GM12892 (cell line): ENCODE results near the gene BHLHE40.

Source experiments
- DNase-seq: peaks from one replicate; pipeline ENCODE4 v3.0.0; 2011; ENCODE audit not compliant: insufficient read length
- FAIRE-seq: peaks from 2 replicates; lab custom pipeline; 2011; peaks lifted over from hg19 to GRCh38; lab: Jason Lieb, UNC
- POLR2A ChIP-seq: IDR thresholded peaks from 2 replicates; pipeline ENCODE4 v1.6.1; 2011; ENCODE audit warnings: low read depth, low read length, control low read depth
- POLR2AphosphoS5 ChIP-seq: IDR thresholded peaks from 2 replicates; pipeline ENCODE4 v1.6.1; 2011; ENCODE audit warnings: low read depth, low read length, control low read depth
- TAF1 ChIP-seq: IDR thresholded peaks from 2 replicates; pipeline ENCODE4 v1.6.1; 2011; ENCODE audit warnings: low read depth, mild to moderate bottlenecking, control low read depth, low read length, borderline replicate concordance

Gene BHLHE40

DNA sequence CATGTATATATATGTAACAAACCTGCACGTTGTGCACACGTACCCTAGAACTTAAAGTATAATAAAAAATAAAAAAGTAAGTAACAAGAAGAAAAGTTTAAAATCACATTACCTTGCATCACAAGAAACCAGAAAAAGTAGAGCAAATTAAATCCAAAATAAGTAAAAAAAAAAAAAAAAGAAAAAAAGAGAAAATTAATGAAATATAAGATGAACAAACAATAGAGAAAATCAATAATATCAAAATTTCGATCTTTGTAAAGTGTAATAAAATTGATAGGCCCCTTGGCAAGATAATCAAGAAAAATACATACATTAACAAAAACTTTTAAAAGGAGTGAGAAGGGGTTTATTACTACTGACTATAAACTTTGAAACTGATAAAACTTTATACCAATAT, 7.4 kb upstream of the BHLHE40 start:
- no peak for FAIRE-seq
- no peak for DNase-seq
- TF ChIP-seq TAF1 (no peak), POLR2AphosphoS5 (no peak), POLR2A (no peak)

DNA sequence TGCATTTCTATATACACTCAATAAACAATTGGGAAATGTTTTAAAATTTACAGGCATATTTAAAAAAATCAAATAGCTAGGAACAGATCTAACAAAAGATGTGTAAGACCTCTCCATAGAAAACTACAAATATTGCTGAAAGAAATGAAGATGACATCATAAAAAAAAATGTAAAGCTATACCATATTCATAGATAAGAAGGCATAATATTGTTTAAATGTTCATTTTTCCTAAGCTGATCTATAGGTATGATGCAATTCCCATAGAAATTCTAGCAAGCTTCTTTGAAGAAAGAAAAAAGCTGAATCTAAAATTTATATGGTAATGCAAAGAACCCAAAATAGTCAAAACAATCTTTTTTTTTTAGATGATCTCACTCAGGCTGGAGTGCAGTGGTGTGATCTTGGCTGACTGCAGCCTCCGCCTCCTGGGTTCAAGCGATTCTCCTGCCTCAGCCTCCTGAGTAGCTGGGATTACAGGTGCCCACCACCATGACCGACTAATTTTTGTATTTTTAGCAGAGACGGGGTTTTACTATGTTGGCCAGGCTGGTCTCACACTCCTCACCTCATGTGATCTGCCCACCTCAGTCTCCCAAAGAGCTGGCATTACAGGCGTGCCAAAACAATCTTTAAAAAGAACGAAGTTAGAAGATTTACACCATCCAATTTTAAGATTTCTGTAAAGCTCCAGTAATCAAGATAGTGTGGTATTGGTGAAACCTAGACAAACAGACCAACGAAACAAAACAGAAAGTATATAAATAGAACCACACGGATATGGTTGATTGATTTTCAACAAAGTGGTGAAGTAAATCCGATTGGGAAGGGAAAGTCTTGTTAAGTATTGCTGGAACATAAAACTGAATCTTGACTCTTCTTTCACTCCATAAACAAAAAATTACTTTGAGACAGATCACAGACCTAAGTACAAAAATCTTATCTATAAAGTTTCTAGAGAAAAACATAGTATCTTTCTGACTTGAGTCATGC, 6.3 kb upstream of the BHLHE40 start:
- peak; percentile 9 for FAIRE-seq
- no peak for DNase-seq
- TF ChIP-seq POLR2AphosphoS5 (no peak), POLR2A (no peak), TAF1 (no peak)

DNA sequence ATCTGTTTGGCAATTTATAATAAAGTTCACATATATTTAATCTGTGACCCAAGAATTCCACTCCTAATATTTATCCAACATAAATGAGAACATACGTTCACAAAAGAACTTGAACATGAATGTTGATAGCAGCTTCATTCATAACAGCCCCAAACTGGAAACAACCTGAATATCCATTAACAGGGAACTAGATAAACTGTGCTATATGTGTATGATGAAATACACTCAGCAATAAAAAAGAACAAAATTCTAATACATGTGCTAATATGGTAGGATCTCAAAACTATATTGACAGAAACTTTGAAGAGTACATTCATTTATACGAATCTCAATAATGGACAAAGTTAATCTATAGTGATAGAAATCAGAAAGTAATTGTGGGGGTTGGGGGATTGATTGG, 5.1 kb upstream of the BHLHE40 start:
- FAIRE-seq, result no peak
- TF ChIP-seq POLR2A, result no peak
- no peak for TF ChIP-seq TAF1
- no peak for TF ChIP-seq POLR2AphosphoS5
- no peak for DNase-seq

DNA sequence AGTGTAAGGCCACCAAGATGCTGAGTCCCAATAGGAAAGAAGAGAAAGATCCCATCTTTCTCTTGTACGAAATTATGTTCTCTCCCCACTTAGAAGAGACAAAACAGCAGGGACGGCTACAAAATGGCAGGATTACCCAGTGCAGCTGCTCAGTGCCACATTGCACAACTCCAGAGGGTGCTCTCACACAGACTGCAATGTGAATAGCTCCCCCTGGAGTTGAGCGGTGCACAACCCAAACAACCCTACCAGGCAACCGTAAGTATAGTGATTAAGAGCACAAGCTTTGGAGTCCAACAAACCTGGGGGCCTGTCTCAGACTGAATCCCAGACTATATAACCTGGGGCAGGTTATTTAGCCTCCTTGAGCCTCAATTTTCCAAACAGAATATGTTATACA, 3.1 kb upstream of the BHLHE40 start:
- DNase-seq (no peak), FAIRE-seq (no peak)
- TF ChIP-seq POLR2A, result no peak
- no peak for TF ChIP-seq TAF1
- no peak for TF ChIP-seq POLR2AphosphoS5

DNA sequence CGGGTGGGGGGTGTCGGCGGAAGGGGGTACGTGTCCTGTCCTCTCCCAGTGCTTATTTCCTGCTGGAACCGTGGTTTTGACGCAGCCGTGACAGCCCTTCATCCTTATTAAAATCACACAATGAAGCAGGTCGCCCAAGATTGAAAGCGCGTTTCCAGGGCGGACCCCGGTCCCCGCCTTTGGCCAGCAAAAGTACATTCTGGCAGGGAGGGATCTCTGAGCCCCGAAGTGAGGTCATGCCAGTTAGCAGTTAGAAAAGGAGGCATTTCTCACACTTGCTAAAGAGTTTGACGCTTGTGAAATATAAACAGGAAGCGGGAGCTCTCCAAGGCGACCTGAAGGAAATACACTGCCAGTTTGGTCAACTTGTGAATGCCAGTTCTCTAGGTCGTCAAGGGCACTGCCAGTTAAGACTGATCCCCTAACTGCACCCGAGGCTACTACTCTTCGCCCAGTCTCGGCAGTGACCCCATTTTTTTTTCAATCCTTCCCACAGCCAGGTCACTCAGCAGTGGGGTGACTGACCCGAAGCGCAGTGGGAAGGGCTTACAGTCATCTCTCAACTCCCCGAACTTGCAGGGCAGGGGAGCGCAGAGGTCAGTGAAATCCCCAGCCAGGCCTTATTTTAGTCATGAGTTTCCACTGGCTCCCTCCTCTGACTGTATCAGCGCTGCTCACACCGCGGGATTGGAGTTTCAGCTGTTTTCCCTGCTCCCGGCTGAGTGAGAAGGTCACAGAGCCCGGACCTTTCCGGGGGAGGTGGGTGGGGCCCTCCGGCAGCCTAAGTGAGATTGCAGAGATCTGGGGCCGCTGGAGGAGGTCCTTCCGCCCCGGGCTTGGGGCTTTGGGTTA, 2.0 kb upstream of the BHLHE40 start:
- TF ChIP-seq POLR2AphosphoS5 (peak; percentile 72), POLR2A (peak; percentile 75), TAF1 (0 out of 2 replicates have a peak, but pooled peaks have one; percentile 24)
- no peak for DNase-seq
- FAIRE-seq, result peak; percentile 92

DNA sequence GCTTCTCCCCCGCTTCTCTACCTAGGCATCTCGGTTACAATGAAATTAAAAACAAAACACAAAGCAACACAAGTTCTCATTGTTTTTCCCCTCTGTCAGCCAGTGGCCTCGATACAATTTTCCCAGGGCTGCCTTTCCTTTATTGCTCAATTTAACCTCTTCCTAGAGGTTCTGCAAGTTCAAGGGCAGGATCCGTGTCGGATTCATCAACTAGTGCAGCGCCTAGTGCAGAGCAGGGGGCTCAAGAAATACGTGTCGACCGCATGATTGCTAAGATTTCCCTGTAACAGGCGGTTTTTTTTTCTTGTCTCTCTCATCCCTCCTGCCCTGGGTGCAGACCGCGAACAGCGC, 1.4 kb upstream of the BHLHE40 start:
- no peak; the same call in 1 of the 2 replicates for TF ChIP-seq POLR2AphosphoS5
- TF ChIP-seq POLR2A, result peak; percentile 20; the same call in 1 of the 2 replicates
- no peak for TF ChIP-seq TAF1
- no peak for DNase-seq
- FAIRE-seq, result no peak

DNA sequence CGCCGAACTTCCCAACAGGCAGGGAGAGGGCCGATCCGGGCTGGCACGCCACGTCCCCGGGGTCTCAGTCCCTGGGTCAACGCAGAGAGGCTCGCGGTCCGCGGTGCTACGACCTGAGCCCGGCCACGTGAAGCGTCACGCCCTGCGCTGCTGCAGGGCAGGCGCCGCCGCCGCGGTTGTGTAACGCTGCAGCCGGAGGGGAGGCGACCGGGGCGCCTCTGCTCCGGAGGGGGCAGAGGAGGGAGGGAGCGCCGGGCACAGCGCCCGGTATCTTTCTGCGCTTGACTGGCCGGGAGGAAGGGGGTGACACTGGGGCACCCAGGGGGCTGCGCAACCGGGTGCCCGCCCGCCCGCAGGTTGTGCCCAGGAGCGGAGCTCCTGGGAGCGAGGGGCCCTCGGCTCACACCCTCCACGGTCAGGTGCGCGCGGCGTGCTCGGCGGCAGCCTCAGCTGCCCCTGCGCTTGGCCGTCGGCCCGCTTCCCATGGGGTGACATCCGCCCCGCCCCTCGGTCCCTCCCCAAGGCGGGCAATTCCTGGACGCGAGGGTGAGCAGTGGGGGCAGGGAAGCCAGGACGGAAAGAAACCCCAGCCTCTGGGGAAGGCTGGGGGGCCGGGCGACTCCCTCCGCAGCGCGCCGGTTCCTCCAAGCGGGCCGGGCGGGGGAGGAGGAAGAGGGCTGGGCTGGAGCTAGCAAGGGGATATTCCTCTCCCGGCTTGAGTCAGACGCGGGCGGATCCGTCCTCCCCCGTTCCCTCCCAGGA, 852 bp upstream of the BHLHE40 start:
- TF ChIP-seq POLR2A (peak; percentile 87), POLR2AphosphoS5 (peak; percentile 85), TAF1 (peak; percentile 49; the same call in 1 of the 2 replicates)
- FAIRE-seq (peak; percentile 93), DNase-seq (peak; percentile 71)

DNA sequence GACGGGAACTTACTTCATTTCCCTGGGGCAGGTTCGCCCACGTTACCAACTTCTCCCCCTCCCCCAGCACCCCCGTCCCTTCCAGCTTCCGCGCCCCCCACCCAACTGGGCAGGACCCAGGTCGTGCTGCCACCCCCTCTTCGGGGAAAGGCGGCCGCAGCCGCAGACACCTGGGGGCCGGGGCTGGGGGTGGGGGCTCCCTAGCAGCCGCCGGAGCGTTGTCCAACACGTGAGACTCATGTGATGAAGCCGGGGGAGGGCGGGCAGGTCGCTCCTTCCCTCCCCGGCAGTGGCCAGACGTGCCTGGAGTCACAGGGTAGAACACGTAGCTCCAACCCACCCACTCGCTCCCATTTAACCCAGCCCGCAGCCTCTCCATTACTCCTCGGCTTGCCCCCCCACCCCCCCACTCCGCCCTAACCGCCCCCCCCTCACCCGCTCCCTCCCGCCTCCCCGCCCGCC, 240 bp upstream of the BHLHE40 start:
- TF ChIP-seq POLR2A (no peak), POLR2AphosphoS5 (no peak; the same call in 1 of the 2 replicates), TAF1 (no peak)
- FAIRE-seq (no peak), DNase-seq (peak; percentile 74)

DNA sequence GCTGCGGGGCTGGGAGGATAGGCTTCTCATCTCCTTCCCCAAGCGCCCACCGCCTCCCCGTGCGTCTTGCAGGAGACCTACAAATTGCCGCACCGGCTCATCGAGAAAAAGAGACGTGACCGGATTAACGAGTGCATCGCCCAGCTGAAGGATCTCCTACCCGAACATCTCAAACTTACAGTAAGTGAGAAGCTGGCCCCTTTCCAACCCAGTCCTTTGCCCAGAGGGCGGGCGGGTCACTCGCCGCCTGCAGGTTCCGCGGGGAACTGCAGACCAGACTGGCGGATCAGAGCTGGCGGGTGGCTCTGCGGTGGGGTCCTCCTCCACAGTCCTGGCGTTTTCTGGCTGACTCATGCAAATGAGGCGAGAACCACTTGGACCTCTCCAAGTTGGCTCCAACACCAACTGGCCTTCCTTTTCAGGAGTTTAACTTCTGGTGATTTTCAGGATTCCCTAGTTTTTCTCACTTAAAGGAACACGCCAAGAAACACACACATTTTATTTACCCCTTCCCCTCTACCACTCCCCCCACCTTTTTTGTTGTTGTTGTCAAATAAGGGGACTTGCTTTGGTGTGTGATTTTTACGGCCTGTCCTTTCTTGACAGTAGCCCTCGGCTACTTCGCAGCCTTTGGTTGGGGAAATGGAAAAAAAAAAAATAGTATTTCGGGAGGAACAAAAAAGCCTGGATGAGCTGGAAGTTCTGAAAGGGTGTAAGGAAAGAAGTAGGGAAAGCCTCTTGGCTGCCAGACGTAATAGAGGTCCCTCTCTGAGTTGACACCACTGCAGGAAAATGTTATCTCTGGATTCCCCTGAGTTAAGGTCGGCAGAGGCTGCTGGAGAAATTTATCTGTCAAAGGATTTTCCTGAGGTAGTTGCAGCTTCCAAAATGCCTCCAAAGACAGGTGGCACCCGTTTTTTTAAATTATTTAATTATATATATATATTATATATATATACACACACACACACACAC, 1.3 kb downstream of the BHLHE40 start:
- peak; percentile 42; the same call in 1 of the 2 replicates for TF ChIP-seq POLR2AphosphoS5
- peak; percentile 10; the same call in 1 of the 2 replicates for TF ChIP-seq TAF1
- TF ChIP-seq POLR2A, result no peak; the same call in none of the 2 replicates
- no peak for DNase-seq
- FAIRE-seq, result peak; percentile 84
